Tibial nerve (tissue), 4 donors: ENCODE measurements around the gene ACOT13. TPM values are rescaled to one million over a fixed set of nuclear protein-coding genes. Genes with fewer than 3 reads are reported as not detected.

Experiments used
- DNase-seq, 2 donors: peaks; one replicate each; pipeline ENCODE4 v3.0.0-alpha.2; 2019; ENCODE audit warnings: low spot score in 2 of 2
- H3K27ac ChIP-seq, 4 donors: fragments of 200-600 bp; sonication (generic) in 3 of 4; one replicate each; pipeline ENCODE4 v1.5.1; 2017 to 2019; ENCODE audit warnings: mild to moderate bottlenecking in 1 of 4
- H3K27me3 ChIP-seq, 2 donors: fragments of 200-600 bp; sonication (generic) in 1 of 2; one replicate each; pipeline versions ENCODE4 v1.5.1 to v1.6.0; 2017 to 2019
- H3K36me3 ChIP-seq, 3 donors: fragments of 200-600 bp; sonication (generic); one replicate each; pipeline ENCODE4 v1.5.1; 2018 to 2019
- H3K4me1 ChIP-seq, 4 donors: fragments of 200-600 bp; sonication (generic) in 3 of 4; one replicate each; pipeline ENCODE4 v1.5.1; 2017 to 2019
- H3K4me3 ChIP-seq, 4 donors: fragments of 200-600 bp; sonication (generic) in 3 of 4; one replicate each; pipeline ENCODE4 v1.5.1; 2017 to 2019; ENCODE audit warnings: mild to moderate bottlenecking in 1 of 4, moderate library complexity in 1 of 4
- H3K9me3 ChIP-seq, 4 donors: fragments of 200-600 bp; sonication (generic) in 3 of 4; one replicate each; pipeline ENCODE4 v1.5.1; 2017 to 2019
- CTCF ChIP-seq, 5 experiments: fragments of 200-600 bp in 3 of 5; fragments of 450-650 bp in 2 of 5; sonication (generic) in 3 of 5; IDR thresholded peaks; one replicate each; pipeline ENCODE4 v1.5.1; 2016 to 2019; ENCODE audit warnings: antibody characterized with exemption in 5 of 5, mild to moderate bottlenecking in 3 of 5, moderate library complexity in 2 of 5
- EP300 ChIP-seq, 2 donors: sonication (generic); formaldehyde crosslinking; IDR thresholded peaks; one replicate each; pipeline ENCODE4 v1.6.1; 2017; ENCODE audit warnings: antibody characterized with exemption in 2 of 2, mild to moderate bottlenecking in 1 of 2
- POLR2A ChIP-seq, 2 donors: fragments of 450-650 bp; IDR thresholded peaks; one replicate each; pipeline ENCODE4 v1.6.1; 2017; ENCODE audit warnings: antibody characterized with exemption in 2 of 2, mild to moderate bottlenecking in 2 of 2, moderate library complexity in 2 of 2
- WGBS, 2 donors: methylation state at CpG; one replicate each; pipeline ENCODE4 v1.1.5; 2018; 5-methylcytosine and 5-hydroxymethylcytosine counted together
- total RNA-seq, 4 donors: library from RNA; depleted of rRNA; stranded (reverse); fragments of >200 nt; gene quantifications; one replicate each; pipeline ENCODE4 v1.1.0, GENCODE V29; 2016

ACOT13 gene
- total RNA-seq, 4 donors from 2014 or later, result 3.3 to 10.2 (median 7.5) TPM

GRCh38 chr6:24649691-24650090 lies 17.2 kb upstream of the ACOT13 start:
- Histone ChIP-seq H3K36me3 (peaks cover 6 to 52% (median 7%) of the 10 kb centered on the region in 3 donors), H3K4me1 (peaks cover 0 to 11% (median 2%) of the 10 kb centered on the region in 4 donors), H3K4me3 (no peak overlapping the region), H3K27me3 (peaks cover 0 to 1% of the 10 kb centered on the region in 2 donors), H3K9me3 (no peaks in the 10 kb centered on the region), H3K27ac (no peak overlapping the region)
- WGBS, 2 donors, result 88% methylated on average over 2 of the region's 2 CpGs
- TF ChIP-seq POLR2A (IDR thresholded peaks at IDR 0.05) (no peak), EP300 (IDR thresholded peaks at IDR 0.05) (no peak), CTCF (IDR thresholded peaks at IDR 0.05) (no peak)
- DNase-seq, result no peak

GRCh38 chr6:24650365-24650764 lies 16.5 kb upstream of the ACOT13 start:
- 53 to 55% methylated on average over 3 of the region's 3 CpGs for WGBS, 2 donors
- no peak for TF ChIP-seq EP300 (IDR thresholded peaks at IDR 0.05)
- no peak for TF ChIP-seq CTCF (IDR thresholded peaks at IDR 0.05)
- no peak for TF ChIP-seq POLR2A (IDR thresholded peaks at IDR 0.05)
- no peaks in the 10 kb centered on the region for H3K9me3 ChIP-seq
- H3K27me3 ChIP-seq, result no peaks in the 10 kb centered on the region
- H3K27ac ChIP-seq, result no peak overlapping the region
- peaks cover 0 to 11% (median 2%) of the 10 kb centered on the region in 4 donors for H3K4me1 ChIP-seq
- no peak overlapping the region for H3K4me3 ChIP-seq
- DNase-seq, result no peak
- peaks cover 6 to 58% (median 7%) of the 10 kb centered on the region in 3 donors for H3K36me3 ChIP-seq

DNA sequence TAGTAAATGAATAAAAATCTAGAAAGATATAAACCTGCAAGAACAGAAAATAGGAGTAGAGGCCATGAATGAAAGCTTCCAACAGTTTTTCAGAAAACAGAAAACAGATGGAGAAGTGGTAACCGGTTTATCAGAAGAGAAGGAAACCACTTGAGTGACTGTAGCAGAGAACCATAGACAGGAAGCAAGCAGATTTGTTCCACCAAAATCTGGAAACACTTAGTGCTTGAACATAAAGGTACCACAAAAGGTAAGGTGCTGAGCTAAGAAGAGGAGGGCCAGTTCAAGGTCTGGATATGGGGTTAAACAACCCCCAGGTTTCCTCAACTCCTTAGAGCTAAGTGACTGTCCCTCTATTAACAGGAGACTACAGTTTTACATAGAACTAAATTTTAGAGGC lies 11.7 kb upstream of the ACOT13 start:
- Histone ChIP-seq H3K36me3 (peaks cover 6 to 51% (median 7%) of the 10 kb centered on the region in 3 donors), H3K27me3 (no peaks in the 10 kb centered on the region), H3K9me3 (no peaks in the 10 kb centered on the region), H3K4me1 (peaks cover 0 to 15% (median 2%) of the 10 kb centered on the region in 4 donors), H3K4me3 (no peak overlapping the region), H3K27ac (no peak overlapping the region)
- 66 to 67% methylated on average over 1 of the region's 1 CpG for WGBS, 2 donors
- TF ChIP-seq CTCF (IDR thresholded peaks at IDR 0.05) (no peak), POLR2A (IDR thresholded peaks at IDR 0.05) (no peak), EP300 (IDR thresholded peaks at IDR 0.05) (no peak)
- DNase-seq, result no peak

GRCh38 chr6:24658573-24659560 lies 8.0 kb upstream of the ACOT13 start:
- TF ChIP-seq CTCF (IDR thresholded peaks at IDR 0.05) (no peak), POLR2A (IDR thresholded peaks at IDR 0.05) (no peak), EP300 (IDR thresholded peaks at IDR 0.05) (no peak)
- no peak for DNase-seq
- Histone ChIP-seq H3K27me3 (no peaks in the 10 kb centered on the region), H3K36me3 (peaks cover 0 to 36% (median 0%) of the 10 kb centered on the region in 3 donors), H3K9me3 (no peaks in the 10 kb centered on the region), H3K4me1 (peaks cover 0 to 23% (median 3%) of the 10 kb centered on the region in 4 donors), H3K4me3 (no peak overlapping the region), H3K27ac (peak overlapping the region in 1 of 4 donors; percentile 15)
- 63 to 64% methylated on average over 9 of the region's 9 CpGs for WGBS, 2 donors

DNA sequence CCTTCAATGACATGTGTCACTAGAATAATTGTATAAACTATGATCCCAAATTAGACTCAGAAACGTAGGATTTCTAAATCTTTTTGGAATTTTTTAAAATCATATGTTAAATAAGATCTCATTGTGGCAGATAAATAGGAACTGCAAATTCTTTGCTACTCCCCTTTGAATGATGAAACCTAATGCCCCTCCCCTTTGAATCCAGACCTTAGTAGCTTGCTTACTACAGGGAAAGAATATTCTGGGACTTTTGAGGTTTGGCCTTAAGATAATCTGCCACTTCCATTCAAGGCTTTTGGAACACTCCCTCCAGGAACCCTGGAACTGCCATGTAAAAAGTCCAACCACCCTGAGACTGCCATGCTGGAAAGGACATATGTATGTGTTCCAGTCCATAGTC lies 7.3 kb upstream of the ACOT13 start:
- TF ChIP-seq POLR2A (IDR thresholded peaks at IDR 0.05) (no peak), EP300 (IDR thresholded peaks at IDR 0.05) (no peak), CTCF (IDR thresholded peaks at IDR 0.05) (no peak)
- Histone ChIP-seq H3K4me1 (peaks cover 0 to 28% (median 5%) of the 10 kb centered on the region in 4 donors), H3K36me3 (peaks cover 0 to 39% (median 0%) of the 10 kb centered on the region in 3 donors), H3K4me3 (no peak overlapping the region), H3K9me3 (no peaks in the 10 kb centered on the region), H3K27me3 (no peaks in the 10 kb centered on the region), H3K27ac (peak overlapping the region in 1 of 4 donors; percentile 15)
- 41 to 50% methylated on average over 1 of the region's 1 CpG for WGBS, 2 donors
- DNase-seq, result no peak
